Posterior cingulate gyrus (tissue), 11 donors: ENCODE measurements around the gene MMP24OS.

ENCODE experiments used
- DNase-seq, 10 donors: peaks; one replicate each; pipeline versions ENCODE4 v3.0.0 to v3.0.0-alpha.2; 2020 to 2021; ENCODE audit warnings: mixed read lengths in 3 of 10
- intact Hi-C: fragments of 100-400 bp; cut with DNase I; formaldehyde crosslinking; loops from one replicate; pipeline ENCODE4 v1.15.1; 2023

MMP24OS gene

DNA sequence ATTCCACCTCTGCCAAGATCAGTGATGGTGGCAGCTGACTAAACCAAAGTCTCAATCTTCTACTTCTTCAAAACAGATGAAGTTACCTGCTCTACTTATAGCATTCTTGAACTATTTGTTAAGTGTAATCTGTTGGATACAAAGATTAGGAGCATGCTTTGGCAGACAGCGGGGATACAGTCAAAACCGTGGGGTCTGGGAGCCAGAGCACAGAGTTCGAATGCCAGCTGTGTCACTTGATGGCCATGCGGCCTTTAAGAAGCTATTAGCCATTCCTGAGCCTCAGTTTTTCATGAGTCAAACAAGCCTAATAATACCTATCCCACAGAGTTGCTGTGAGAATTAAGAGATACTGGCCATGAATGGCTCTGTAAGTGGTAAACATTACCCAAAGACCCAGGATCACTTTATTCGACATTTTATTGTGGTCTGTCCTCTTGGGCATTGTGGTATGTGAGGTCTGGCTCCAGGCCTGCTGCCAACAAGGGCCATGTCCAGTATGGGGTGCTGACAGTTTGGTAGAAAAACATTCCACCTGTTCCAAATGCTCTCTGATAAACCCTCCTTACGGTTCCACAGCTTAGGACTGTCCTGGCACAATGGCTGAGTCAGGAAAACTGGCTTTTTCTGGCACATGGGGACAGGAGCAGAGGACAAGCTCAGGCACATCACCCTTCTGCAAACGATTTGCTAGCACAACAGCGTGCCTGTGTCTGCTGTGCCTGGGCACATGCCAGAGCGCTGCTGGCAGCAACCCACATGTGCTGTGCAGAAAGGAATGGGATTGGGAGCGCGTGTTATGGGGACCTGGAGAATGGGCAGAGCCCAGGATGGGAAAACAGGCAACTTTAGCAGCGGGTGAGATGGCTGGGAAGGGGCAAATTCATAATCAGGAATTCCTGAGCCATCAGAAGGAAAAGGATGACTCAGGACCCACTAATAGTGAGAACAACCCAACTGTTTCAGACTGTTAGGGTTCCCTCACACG, 30.0 kb upstream of the MMP24OS start:
- intact Hi-C loops = no loop called here
- DNase-seq = peak; percentile 45 to 97 (median 78)

DNA sequence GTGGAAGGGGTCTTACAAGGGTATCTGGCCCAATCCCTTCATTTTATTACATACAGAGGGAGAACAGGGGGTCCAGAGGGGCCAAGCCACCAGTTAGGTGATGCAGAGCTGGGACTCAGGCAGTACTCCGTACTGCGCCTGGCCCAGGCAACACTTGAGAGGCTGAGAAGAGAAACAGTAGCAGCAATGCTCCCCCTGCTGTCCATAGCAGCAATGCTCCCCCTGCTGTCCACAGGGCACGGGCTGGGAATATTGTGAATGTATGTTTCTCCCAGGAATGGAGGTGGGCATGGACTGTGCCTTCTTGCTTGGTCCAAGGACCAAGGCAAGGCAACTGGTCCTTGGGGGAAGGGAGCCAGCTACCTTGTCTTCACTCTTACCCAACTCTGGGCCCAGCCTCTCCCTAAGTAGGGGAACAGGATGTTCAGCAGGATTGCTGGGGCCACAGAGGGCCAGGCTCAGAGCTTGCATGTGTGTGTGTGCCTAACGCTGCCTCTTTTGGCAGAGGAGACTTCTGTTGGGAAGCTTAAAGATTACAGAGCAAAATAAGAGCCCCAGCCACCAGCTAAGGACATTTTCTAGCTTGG, 29.1 kb upstream of the MMP24OS start:
- DNase-seq = peak in 9 of 10 donors; percentile 43 to 95 (median 60)
- intact Hi-C loops = no loop called here

GRCh38 chr20:35305682-35306556, 28.0 kb upstream of the MMP24OS start:
- peak in 2 of 10 donors; percentile 39 to 74 for DNase-seq
- intact Hi-C loops = loop anchor here (2.0 kb wide), 1 partner anchor 141 kb away; no protein-coding TSS in a partner anchor

DNA sequence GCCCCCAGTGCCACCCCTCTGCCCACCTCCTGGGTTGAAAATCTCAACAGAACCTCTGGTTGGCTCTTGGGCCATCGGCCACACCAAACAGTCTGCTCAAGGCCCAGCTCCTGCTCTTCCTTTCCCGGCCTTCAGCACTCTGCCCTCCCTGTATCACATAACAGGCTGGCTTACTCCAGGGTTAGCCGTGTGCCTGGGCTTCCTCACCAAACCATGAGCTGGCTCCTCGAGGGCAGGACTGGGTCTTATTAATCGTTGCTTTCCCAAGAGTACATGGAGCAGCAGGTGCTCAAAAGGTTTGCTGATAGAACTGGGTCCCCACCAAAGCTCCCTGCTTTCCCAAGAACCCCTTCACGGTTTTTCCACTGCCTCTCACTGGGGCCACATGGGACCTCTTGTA, 27.0 kb upstream of the MMP24OS start:
- peak in 1 of 10 donors; percentile 52 for DNase-seq
- intact Hi-C loops = loop anchor here (2.0 kb wide), 1 partner anchor 142 kb away; no protein-coding TSS in a partner anchor

- intact Hi-C loops = loop anchor here (2.0 kb wide), 2 partner anchors 135 to 143 kb away; partner anchors contain the start of gene GDF5
These were observed 26.0 kb upstream of the MMP24OS start for GRCh38 chr20:35303735-35304491.

GRCh38 chr20:35303382-35303734, 25.4 kb upstream of the MMP24OS start:
- intact Hi-C loops = loop anchor here (2.0 kb wide), 1 partner anchor 135 kb away; the partner anchor contains the start of gene GDF5
- peak in 1 of 10 donors; percentile 43 for DNase-seq

More at GRCh38 chr20:35303735-35304491, 26.0 kb upstream of the MMP24OS start:
- peak; percentile 38 to 95 (median 76) for DNase-seq

DNA sequence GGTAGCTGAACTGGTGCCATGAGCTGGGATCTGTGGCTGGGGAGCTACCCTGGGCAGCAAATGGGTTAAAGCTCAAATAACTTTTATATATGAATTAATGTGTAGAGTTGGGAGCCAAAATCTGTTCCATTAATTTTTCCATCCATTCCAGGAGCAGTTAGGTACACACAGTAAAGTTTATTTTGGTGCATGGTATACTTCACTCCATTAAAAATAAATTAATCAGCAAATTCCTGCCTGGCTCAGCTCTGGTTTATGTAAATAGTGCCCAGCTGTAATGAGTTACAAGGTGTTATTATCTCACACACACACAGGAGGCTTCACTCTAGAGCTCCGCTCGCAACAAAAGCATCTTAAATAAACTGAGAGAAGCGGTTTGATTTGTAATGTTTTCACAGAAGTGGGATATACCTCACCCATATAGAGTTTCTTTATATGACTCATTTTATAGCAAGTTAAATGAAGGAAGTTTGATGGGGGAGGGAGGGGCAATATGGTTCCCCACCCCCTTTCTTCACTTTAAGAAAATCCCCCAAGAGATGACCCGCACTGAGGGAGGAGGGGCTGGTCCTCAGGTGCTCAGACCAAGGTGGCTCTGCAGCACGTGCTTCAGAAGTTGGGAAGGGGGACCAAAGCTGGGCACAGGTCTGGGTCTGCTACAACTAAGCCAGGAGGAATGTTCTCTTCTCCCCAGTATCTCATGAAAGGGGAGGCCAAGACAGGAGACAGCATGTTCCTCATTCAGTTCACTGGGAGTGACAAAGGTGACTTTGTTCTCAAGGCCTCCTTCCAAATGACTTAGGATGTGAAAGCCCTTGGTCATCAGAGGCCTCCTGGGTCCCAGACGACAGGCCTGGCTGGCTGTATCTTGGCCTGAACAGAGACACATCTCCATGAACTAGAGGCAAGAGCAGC, 24.8 kb upstream of the MMP24OS start:
- intact Hi-C loops = loop anchor here (2.0 kb wide), 1 partner anchor 136 kb away; the partner anchor contains the start of gene GDF5
- peak in 1 of 10 donors; percentile 12 for DNase-seq

- intact Hi-C loops = no loop called here
These were observed 23.5 kb upstream of the MMP24OS start for GRCh38 chr20:35301426-35301825.

DNA sequence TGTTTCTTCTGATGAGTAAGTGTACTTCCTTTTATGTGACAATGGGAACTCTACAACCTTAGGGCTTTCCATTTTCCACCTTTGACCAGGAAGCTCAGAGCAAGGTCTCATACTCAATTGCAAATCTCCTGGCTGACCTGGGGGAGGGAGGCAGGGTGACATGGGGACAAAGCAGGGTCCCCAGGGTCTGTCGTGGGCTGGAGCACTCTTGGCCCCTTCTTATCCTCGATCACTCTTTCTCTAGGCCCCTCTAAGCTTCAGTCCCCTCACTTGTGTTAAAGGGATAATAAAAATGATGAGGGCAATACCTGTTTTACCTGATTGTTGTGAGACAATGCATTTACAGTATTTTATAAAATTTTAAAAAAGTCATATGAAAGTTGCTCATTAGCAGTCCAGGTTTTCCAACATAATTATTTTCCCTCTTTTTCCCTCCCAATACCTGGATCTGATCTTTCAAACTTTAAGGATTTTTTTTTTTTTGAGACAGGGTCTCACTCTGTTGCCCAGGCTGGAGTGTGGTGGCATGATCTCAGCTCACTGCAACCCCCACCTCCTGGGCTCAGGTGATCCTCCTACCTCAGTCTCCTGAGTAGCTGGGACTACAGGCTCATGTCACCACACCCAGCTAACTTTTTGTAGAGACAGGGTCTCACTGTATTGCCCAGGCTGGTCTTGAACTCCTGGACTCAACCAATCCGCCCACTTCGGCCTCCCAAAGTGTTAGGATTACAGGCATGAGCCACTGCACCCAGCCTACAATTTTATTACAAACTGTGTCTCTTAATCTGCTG, 22.7 kb upstream of the MMP24OS start:
- intact Hi-C loops = no loop called here
- DNase-seq = peak in 1 of 10 donors; percentile 9

More at GRCh38 chr20:35301426-35301825, 23.5 kb upstream of the MMP24OS start:
- DNase-seq = no peak

DNA sequence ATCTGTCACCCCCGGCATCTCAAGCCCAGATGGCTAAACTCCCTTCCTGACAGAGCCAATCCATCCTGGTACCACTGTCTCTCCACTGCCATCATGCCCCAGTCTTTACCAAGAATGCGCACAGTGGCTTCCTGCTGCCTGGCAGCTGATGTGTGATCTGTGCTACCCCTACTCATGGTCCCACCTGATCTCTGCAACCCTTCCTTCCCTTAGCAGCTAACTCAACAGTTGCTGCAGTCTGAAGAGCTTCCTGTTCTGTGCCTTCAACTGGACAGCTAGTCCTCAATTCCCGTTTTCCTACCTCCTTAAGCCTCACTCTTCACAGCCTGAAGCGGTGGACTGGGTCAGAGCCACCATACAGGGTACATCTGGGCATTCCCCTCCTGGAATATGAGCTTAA, 21.9 kb upstream of the MMP24OS start:
- DNase-seq = peak in 1 of 10 donors; percentile 15
- intact Hi-C loops = no loop called here

DNA sequence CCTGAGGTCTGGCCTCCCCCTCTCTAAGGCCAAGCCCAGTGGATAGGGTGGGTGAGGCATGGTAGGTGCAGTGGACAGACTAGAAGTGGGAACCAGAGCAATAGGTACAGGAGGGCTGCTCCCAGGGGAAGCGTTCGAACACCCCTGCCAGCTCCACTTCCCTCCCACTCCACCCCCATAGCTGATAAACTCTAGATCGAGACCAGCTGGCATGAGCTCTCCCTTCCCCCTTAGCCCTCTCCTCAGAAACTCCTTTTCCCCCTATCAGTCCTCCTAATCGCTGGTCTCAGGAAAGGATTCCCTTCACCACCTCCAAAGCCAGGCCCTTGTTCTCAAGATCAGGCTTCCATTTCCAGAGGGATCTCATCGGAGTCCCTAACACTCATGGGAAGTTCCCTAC, 20.3 kb upstream of the MMP24OS start:
- peak in 1 of 10 donors; percentile 41 for DNase-seq
- intact Hi-C loops = no loop called here

GRCh38 chr20:35297740-35298139, 19.8 kb upstream of the MMP24OS start:
- intact Hi-C loops = no loop called here
- peak in 1 of 10 donors; percentile 39 for DNase-seq

- peak in 1 of 10 donors; percentile 63 for DNase-seq
- intact Hi-C loops = no loop called here
These were observed 19.2 kb upstream of the MMP24OS start for GRCh38 chr20:35297155-35297554.

- intact Hi-C loops = no loop called here
These were observed 18.2 kb upstream of the MMP24OS start for GRCh38 chr20:35296101-35296554.

GRCh38 chr20:35295674-35296073, 17.8 kb upstream of the MMP24OS start:
- peak in 2 of 10 donors; percentile 24 to 63 for DNase-seq
- intact Hi-C loops = no loop called here

More at GRCh38 chr20:35296101-35296554, 18.2 kb upstream of the MMP24OS start:
- DNase-seq = peak in 2 of 10 donors; percentile 24 to 61

DNA sequence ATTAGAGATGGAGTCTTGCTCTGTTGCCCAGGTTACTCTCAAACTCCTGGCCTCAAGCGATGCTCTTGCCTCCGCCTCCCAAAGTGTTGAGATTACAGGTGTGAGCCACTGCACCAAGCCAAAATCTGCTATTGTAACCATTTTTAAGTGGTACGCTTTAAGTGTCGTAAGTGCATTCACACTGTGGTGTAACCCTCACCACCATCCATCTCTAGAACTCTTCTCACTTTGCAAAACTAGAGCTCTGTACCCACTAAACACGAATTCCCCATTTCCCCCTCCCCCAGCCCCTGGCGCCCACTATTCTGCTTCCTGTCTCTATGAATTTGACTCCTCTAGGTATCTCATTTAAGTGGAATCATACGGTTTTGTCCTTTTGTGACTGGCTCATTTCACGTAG, 17.1 kb upstream of the MMP24OS start:
- intact Hi-C loops = no loop called here
- DNase-seq = no peak

DNA sequence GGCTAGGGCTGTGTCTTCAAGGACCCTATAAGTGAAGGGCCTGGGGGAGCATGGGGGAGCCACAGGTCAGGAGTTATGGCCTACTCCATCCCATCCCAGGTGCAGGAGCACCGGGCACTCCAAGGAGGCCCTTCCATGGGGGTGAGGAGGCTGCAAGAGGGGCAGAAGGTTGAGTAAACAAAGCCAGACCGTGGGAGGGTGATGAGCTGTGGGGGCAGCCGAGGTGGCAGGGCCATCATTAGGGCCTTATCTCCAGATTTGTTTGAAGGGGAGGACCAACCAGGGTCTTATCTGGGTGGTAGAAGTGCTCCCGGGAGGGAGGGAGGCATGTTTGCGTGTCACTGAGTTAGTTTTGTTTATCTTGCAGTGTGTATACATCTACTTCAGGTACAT, 16.4 kb upstream of the MMP24OS start:
- peak in 2 of 10 donors; percentile 15 to 46 for DNase-seq
- intact Hi-C loops = no loop called here
